ENCODE measurements around the gene CCNG2. TPM values are rescaled to one million over a fixed set of nuclear protein-coding genes. Genes with fewer than 3 reads are reported as not detected.

CCNG2 gene
- total and polyA plus RNA-seq, 2 of the 13 experiments (the other 11 are each of a cell fraction or from before 2014, with no cell fraction given) = 3.9 to 11.5 TPM

DNA sequence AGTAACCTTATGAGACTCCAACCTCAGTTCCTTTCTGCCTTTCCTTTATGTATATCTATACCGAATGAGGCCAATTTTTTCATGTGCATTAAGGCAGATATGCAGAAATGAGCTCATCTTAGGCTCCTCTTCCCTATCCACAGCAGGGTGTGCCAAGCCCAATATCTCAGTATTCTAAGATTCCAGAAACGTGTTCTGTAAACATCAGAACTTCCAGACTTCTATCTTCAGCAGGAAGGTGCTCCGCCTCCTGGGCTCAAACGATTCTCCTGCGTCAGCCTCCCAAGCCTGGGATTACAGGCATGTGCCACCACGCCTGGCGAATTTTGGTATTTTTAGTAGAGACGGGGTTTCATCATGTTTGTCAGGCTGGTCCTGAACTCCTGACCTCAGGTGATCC, 31.0 kb upstream of the CCNG2 start:
- Histone ChIP-seq H3K36me3 (replicated peaks in 1 of 2; ENCODE audit: control insufficient read depth in 1 of 2, insufficient read depth in 2 of 2, low read length in 2 of 2) (no peaks in the 10 kb centered on the region), H2AFZ (ENCODE audit: low read length) (no peak overlapping the region), H3K79me2 (ENCODE audit: insufficient read depth, low read length) (no peaks in the 10 kb centered on the region), H3K4me2 (ENCODE audit: low read depth, low read length) (no peak overlapping the region), H3K4me1 (ENCODE audit: insufficient read depth, low read length) (no peaks in the 10 kb centered on the region), H3K9me3 (ENCODE audit: low read length) (no peaks in the 10 kb centered on the region), H4K20me1 (ENCODE audit: insufficient read depth, low read length) (no peaks in the 10 kb centered on the region), H3K27me3 (ENCODE audit: control insufficient read depth in 1 of 2, insufficient read depth in 2 of 2, low read length in 2 of 2) (peaks cover 0 to 15% of the 10 kb centered on the region in 2 experiments; a peak in 3 of 5 replicates), H3K27ac (ENCODE audit: extremely low read length, insufficient read depth, low read length) (no peak overlapping the region), H3K9ac (ENCODE audit: insufficient read depth, low read depth, low read length) (no peak overlapping the region), H3K4me3 (replicated peaks in 1 of 3; ENCODE audit: insufficient read depth in 1 of 3, low read depth in 2 of 3, low read length in 3 of 3) (no peak overlapping the region)
- no peak for DNase-seq (ENCODE audit: low spot score)
- in situ Hi-C loops (cut with HindIII; ENCODE audit: extremely low pct_ligation_motif_present, low pct_unique_long_range_greater_than_20kb) (no loop called here), intact Hi-C loops (cut with micrococcal nuclease; ENCODE audit: unreplicated experiment) (no loop called here)
- ATAC-seq = no peak
- TF ChIP-seq U2AF1 (optimal IDR thresholded peaks at IDR 0.05; ENCODE audit: low read depth, low read length) (no peak), SOX6 (IDR thresholded peaks at IDR 0.05) (no peak), SOX6 (CRISPR knock-in tag; IDR thresholded peaks at IDR 0.05) (no peak), NR2F6 (IDR thresholded peaks at IDR 0.05) (no peak), NR2F6 (CRISPR knock-in tag; IDR thresholded peaks at IDR 0.05) (no peak)
- WGBS (ENCODE audit: low lambda C conversion rate) = 21% methylated on average over 7 of the region's 8 CpGs
- ChIA-PET CTCF (ENCODE audit: low intra/inter-chr PET ratio, low total read pairs) (no interaction called here), POLR2A (no interaction called here)
- no TSS peak for BruUV-seq (replicated peaks)
- FAIRE-seq = no peak

DNA sequence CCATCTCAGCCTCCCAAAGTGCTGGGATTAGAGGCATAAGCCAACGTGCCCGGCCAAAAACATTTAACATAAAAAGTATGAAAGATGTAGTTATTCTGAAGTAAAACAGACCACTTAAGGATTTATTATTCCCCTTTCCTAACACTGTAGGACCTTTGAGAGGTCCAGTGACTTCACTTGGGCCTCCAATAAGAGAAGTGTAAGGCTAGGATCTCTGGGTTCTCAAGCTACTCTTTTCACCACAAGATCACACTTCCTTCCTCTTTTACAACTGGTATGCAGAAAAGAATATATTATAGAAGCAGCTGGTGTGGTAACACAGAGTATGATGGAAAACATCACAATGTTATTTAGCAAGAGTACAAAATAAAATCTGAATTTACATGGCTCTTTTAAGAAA, 30.2 kb upstream of the CCNG2 start:
- no peak for FAIRE-seq
- H3K27me3 ChIP-seq (ENCODE audit: control insufficient read depth in 1 of 2, insufficient read depth in 2 of 2, low read length in 2 of 2) = peaks cover 0 to 8% of the 10 kb centered on the region in 2 experiments; a peak in 2 of 5 replicates
- H3K4me2 ChIP-seq (ENCODE audit: low read depth, low read length) = no peak overlapping the region
- WGBS (ENCODE audit: low lambda C conversion rate) = 71% methylated on average over 2 of the region's 2 CpGs
- no peak overlapping the region for H2AFZ ChIP-seq (ENCODE audit: low read length)
- no peak overlapping the region for H3K27ac ChIP-seq (ENCODE audit: extremely low read length, insufficient read depth, low read length)
- no peak for ATAC-seq
- H3K9me3 ChIP-seq (ENCODE audit: low read length) = no peaks in the 10 kb centered on the region
- no peak overlapping the region for H3K4me3 ChIP-seq (replicated peaks in 1 of 3; ENCODE audit: insufficient read depth in 1 of 3, low read depth in 2 of 3, low read length in 3 of 3)
- no peaks in the 10 kb centered on the region for H3K4me1 ChIP-seq (ENCODE audit: insufficient read depth, low read length)
- in situ Hi-C loops (cut with HindIII; ENCODE audit: extremely low pct_ligation_motif_present, low pct_unique_long_range_greater_than_20kb) (no loop called here), intact Hi-C loops (cut with micrococcal nuclease; ENCODE audit: unreplicated experiment) (no loop called here)
- no peaks in the 10 kb centered on the region for H3K79me2 ChIP-seq (ENCODE audit: insufficient read depth, low read length)
- H3K36me3 ChIP-seq (replicated peaks in 1 of 2; ENCODE audit: control insufficient read depth in 1 of 2, insufficient read depth in 2 of 2, low read length in 2 of 2) = no peaks in the 10 kb centered on the region
- DNase-seq (ENCODE audit: low spot score) = no peak
- H4K20me1 ChIP-seq (ENCODE audit: insufficient read depth, low read length) = no peaks in the 10 kb centered on the region
- no peak overlapping the region for H3K9ac ChIP-seq (ENCODE audit: insufficient read depth, low read depth, low read length)
- ChIA-PET POLR2A (no interaction called here), CTCF (ENCODE audit: low intra/inter-chr PET ratio, low total read pairs) (no interaction called here)
- BruUV-seq (replicated peaks) = no TSS peak
- TF ChIP-seq ZBTB3 (CRISPR knock-in tag; IDR thresholded peaks at IDR 0.05; ENCODE audit: borderline replicate concordance, low read depth) (no peak), BCL6 (CRISPR knock-in tag; IDR thresholded peaks at IDR 0.05) (no peak), XRCC5 (optimal IDR thresholded peaks at IDR 0.05; ENCODE audit: low read length) (no peak), PPARG (CRISPR knock-in tag; conservative IDR thresholded peaks at IDR 0.05) (no peak), HES4 (CRISPR knock-in tag; IDR thresholded peaks at IDR 0.05; ENCODE audit: borderline replicate concordance) (no peak), ONECUT2 (CRISPR knock-in tag; IDR thresholded peaks at IDR 0.05) (no peak), ZNF720 (CRISPR knock-in tag; IDR thresholded peaks at IDR 0.05) (no peak), GATAD2A (CRISPR knock-in tag; IDR thresholded peaks at IDR 0.05) (no peak), JUND (CRISPR knock-in tag; IDR thresholded peaks at IDR 0.05) (no peak), ZNF274 (CRISPR knock-in tag; IDR thresholded peaks at IDR 0.05) (no peak), POLR2G (IDR thresholded peaks at IDR 0.05; ENCODE audit: low read depth, low read length) (no peak), MEIS1 (CRISPR knock-in tag; IDR thresholded peaks at IDR 0.05; ENCODE audit: borderline replicate concordance) (no peak)
- TF ChIP-seq, protein P1, sequence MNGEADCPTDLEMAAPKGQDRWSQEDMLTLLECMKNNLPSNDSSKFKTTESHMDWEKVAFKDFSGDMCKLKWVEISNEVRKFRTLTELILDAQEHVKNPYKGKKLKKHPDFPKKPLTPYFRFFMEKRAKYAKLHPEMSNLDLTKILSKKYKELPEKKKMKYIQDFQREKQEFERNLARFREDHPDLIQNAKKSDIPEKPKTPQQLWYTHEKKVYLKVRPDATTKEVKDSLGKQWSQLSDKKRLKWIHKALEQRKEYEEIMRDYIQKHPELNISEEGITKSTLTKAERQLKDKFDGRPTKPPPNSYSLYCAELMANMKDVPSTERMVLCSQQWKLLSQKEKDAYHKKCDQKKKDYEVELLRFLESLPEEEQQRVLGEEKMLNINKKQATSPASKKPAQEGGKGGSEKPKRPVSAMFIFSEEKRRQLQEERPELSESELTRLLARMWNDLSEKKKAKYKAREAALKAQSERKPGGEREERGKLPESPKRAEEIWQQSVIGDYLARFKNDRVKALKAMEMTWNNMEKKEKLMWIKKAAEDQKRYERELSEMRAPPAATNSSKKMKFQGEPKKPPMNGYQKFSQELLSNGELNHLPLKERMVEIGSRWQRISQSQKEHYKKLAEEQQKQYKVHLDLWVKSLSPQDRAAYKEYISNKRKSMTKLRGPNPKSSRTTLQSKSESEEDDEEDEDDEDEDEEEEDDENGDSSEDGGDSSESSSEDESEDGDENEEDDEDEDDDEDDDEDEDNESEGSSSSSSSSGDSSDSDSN (CRISPR knock-in tag; IDR thresholded peaks at IDR 0.05) = no peak
- TF ChIP-seq, protein P2, sequence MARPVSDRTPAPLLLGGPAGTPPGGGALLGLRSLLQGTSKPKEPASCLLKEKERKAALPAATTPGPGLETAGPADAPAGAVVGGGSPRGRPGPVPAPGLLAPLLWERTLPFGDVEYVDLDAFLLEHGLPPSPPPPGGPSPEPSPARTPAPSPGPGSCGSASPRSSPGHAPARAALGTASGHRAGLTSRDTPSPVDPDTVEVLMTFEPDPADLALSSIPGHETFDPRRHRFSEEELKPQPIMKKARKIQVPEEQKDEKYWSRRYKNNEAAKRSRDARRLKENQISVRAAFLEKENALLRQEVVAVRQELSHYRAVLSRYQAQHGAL (CRISPR knock-in tag; IDR thresholded peaks at IDR 0.05; ENCODE audit: not compliant biosample characterization) = no peak

All from HepG2 (cell line).